GM12801 (cell line): ENCODE data around the gene ULK1.

Experiments used
- CTCF ChIP-seq: IDR thresholded peaks from one replicate; pipeline ENCODE4 v1.5.1; 2011; ENCODE audit warnings: control low read depth; ENCODE audit not compliant: insufficient read length; ENCODE audit errors: extremely low read depth

Gene ULK1

GRCh38 chr12:131920157-131920508 is 25.7 kb downstream of the ULK1 start:
- TF ChIP-seq CTCF: no peak

- TF ChIP-seq CTCF: no peak
Measured at GRCh38 chr12:131920902-131921840, 26.7 kb downstream of the ULK1 start.

- no peak for TF ChIP-seq CTCF
Measured at GRCh38 chr12:131921866-131922769, 27.7 kb downstream of the ULK1 start.

- no peak for TF ChIP-seq CTCF
Measured at GRCh38 chr12:131922772-131923171, 28.4 kb downstream of the ULK1 start.

GRCh38 chr12:131923260-131923659 is 28.8 kb downstream of the ULK1 start:
- no peak for TF ChIP-seq CTCF

- no peak for TF ChIP-seq CTCF
Measured at GRCh38 chr12:131927110-131928079, 33.0 kb downstream of the ULK1 start.
